RWPE1 (cell line): Measurements from ENCODE around the gene PRDM11.

Experiments used
- CTCF ChIA-PET: fragments of 350-600 bp; sonication (Branson Sonifier 250); formaldehyde crosslinking; extraction: SDS; loops from one replicate; lab custom pipeline; 2021; lab: Yijun Ruan, JAX
- POLR2A ChIA-PET: fragments of 400-600 bp; formaldehyde crosslinking; extraction: SDS; loops from one replicate; lab custom pipeline; 2020; ENCODE audit warnings: antibody characterized with exemption; ENCODE audit not compliant: low non-redundant PET; lab: Yijun Ruan, JAX
- DNase-seq: peaks from one replicate; pipeline ENCODE4 v3.0.0; 2012; ENCODE audit warnings: low spot score
- H3K27ac ChIP-seq: fragments of 450-650 bp; 2 replicates; pipeline ENCODE4 v1.5.1; 2017
- TF ChIP-seq, protein P1 (sequence below): fragments of 450-650 bp; conservative IDR thresholded peaks from 2 replicates; pipeline ENCODE4 v1.5.1; 2017; ENCODE audit warnings: low read depth, mild to moderate bottlenecking

PRDM11 gene

DNA sequence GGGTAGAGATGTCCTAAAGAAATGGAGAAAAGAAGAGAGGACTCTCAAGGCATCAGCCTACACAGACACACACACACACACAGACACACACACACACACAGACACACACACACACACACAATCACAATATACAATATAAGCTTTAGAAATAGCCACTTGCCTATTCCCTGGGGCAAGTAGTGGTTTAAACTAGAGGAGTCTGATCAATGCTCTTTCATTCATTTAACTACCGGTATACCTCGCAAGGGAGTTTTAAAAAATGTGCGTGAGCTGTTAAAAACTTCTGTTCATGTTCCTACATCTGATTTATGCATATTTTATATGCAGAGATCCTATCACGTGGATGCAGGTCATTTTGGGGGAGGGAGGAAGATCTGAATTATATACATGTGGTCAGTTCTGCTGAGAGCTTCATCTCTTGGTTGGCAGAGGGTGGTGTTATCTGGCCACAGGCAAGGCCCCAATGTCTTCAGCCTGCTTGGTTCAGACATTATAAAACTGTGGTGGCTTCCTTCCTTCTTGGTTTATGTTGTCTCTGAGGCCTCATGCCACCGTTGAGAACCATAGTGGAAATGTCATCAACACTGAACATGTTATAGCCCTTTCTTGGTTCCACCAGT is 83.1 kb downstream of the PRDM11 start:
- TF ChIP-seq, protein P1, sequence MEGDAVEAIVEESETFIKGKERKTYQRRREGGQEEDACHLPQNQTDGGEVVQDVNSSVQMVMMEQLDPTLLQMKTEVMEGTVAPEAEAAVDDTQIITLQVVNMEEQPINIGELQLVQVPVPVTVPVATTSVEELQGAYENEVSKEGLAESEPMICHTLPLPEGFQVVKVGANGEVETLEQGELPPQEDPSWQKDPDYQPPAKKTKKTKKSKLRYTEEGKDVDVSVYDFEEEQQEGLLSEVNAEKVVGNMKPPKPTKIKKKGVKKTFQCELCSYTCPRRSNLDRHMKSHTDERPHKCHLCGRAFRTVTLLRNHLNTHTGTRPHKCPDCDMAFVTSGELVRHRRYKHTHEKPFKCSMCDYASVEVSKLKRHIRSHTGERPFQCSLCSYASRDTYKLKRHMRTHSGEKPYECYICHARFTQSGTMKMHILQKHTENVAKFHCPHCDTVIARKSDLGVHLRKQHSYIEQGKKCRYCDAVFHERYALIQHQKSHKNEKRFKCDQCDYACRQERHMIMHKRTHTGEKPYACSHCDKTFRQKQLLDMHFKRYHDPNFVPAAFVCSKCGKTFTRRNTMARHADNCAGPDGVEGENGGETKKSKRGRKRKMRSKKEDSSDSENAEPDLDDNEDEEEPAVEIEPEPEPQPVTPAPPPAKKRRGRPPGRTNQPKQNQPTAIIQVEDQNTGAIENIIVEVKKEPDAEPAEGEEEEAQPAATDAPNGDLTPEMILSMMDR, result no peak
- ChIA-PET POLR2A (no interaction called here), CTCF (no interaction called here)
- H3K27ac ChIP-seq, result no peak overlapping the region
- DNase-seq, result no peak

DNA sequence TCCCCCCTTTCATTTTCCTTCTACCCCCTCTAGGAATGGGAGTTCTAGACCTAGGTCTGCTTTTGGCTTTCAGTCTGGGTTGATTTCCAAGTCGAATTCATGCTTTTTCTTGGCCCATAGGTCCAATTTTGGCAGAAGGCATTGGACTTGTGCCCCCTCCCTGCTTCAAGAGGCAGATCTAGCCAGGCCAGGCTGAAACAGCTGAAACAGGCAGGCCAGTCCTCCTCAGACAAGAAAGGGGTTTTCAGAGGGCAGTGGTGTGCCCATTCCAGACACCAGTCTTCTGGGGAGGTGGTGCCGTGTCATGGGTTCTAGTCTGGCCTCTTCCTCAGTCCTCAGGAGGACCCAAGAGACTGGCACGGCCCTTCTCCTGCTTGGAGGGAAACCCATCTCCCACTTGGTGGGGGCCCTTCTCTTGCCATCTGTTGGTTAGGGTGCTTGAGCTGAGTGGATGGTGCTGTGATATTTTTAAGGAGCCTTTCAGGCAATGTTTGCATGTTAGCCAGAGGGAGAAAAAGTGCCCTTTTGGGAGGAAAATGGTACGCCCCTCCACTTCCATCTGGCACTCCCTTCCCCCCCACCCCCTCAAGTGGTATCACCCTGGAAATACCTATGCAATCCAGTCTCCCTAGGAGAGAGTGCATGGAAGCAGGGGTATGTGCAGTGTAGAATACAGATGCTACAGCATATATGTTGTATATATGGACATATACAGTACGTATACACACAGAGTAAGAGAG is 86.1 kb downstream of the PRDM11 start:
- TF ChIP-seq, protein P1, result no peak
- ChIA-PET CTCF (interaction anchor here (0.6 to 1.9 kb wide), 4 partner anchors 8 to 125 kb away, joined by 3 to 7 read pairs (median 5); no protein-coding TSS in a partner anchor), POLR2A (no interaction called here)
- no peak for DNase-seq
- H3K27ac ChIP-seq, result no peak overlapping the region

DNA sequence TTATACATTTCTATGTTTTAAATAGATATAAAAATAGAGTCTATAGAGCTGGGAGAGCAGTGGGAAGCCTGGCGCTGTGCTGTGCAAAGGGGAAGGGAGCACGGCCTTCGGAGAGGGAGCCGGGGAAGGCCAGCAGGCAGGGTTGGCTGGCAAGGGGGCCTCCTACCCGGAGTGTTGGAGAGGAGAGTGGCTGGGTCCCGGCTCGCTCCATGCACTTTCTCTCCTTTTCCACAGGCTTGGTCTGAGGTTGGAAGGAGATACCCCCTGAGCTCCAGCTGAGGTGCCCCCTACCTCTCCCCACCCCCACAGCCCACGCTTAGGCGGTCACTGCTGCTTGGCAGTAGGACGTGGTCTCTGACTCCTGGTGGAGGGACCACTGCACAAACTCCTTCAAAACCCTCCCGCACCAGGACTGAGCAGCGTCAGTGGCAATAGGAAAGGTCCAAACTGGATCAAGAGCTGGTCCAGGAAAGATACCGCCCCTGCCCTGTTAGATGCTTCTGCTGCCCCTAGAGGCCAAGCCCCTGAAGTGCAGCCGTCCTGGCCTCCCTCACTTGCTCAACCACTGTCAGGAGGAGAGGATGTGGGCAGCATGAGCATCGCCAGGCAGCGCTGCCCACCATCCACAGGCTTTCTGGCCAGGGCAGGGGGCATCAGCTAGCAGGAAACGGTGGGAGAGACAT is 86.8 kb downstream of the PRDM11 start:
- POLR2A ChIA-PET, result no interaction called here
- H3K27ac ChIP-seq, result no peak overlapping the region
- CTCF ChIA-PET, result interaction anchor here (0.6 to 1.9 kb wide), 13 partner anchors 9 to 685 kb away, joined by 3 to 7 read pairs (median 4); partner anchors contain the start of gene PEX16
- TF ChIP-seq, protein P1, result peak; percentile 86
- DNase-seq, result peak; percentile 79

DNA sequence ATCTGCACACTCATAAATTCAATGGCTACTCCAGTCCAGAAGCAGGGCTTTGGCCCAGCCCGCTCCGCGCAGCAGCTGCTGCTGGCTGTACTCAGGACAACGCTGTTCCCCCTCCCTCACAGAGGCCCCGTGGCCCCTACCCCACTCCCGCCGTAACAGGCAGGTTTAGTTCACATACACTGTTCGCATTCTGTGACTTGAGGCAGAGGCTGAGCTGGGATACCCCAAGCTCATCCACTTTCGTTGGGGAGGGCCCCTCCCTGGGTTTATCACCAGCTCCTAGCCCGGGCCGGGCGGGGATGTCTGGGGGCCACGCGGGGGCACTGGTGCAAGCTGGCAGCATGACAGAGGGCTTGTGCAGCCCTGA is 87.3 kb downstream of the PRDM11 start:
- no peak for DNase-seq
- ChIA-PET CTCF (interaction anchor here (0.6 to 1.9 kb wide), 13 partner anchors 9 to 684 kb away, joined by 3 to 7 read pairs (median 3); partner anchors contain the start of gene PEX16), POLR2A (no interaction called here)
- TF ChIP-seq, protein P1, result peak; percentile 44
- no peak overlapping the region for H3K27ac ChIP-seq

DNA sequence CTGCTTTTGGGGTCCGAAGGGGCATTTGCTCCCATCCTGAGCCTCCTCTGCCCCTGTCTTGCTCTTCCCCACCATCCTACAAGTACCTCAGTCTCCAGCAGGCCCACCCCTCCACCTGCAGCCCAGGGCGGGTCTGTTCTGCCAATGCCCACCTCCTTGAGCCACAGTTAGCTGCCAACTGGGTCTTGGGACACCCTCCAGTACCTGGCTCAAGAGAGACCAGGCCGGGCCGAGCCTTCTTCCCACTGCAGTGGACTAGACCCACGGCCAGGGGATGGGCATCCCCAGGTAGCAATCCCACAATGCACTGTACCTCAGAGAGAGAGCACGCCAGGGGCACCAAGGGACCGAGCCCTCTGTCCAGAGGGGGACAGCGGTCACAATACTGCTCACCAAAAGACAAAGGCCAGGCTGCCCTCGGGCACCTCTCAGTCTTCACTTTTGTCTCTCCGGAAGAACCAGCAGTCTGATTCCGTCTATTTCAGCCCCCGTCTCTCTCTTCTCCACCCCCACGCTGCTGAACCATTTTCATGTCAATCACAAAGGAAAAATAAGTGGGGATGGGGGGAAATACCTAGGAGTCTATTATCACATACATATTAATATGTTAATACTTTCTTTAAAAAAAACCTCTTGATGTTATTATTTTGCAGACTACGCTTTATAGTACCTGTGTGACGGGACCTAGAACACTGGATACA is 88.0 kb downstream of the PRDM11 start:
- DNase-seq, result no peak
- H3K27ac ChIP-seq, result no peak overlapping the region
- ChIA-PET CTCF (interaction anchor here (0.6 to 1.9 kb wide), 7 partner anchors 9 to 259 kb away, joined by 3 to 7 read pairs (median 3); no protein-coding TSS in a partner anchor), POLR2A (no interaction called here)
- TF ChIP-seq, protein P1, result no peak
